IMR-90 (cell line): ENCODE measurements around the gene ACSL4. TPM values are rescaled to one million over a fixed set of nuclear protein-coding genes. Genes with fewer than 3 reads are reported as not detected.

Experiments
- ATAC-seq: fragments of 200-7000 bp; cut with Tn5 transposase; 2 replicates; pipeline ENCODE4 v1.9.1; 2020; ENCODE audit warnings: low read depth, mild to moderate bottlenecking, moderate library complexity
- BruUV-seq: library from RNA; stranded (reverse); fragments of 400-500 nt; replicated peaks from 2 replicates; lab custom pipeline; 2021; lab: Mats Ljungman, UMichigan
- CTCF ChIA-PET: fragments of 300-600 bp; formaldehyde crosslinking; extraction: SDS; loops from one replicate; lab custom pipeline; 2021; ENCODE audit warnings: antibody characterized with exemption; lab: Yijun Ruan, JAX
- POLR2A ChIA-PET: fragments of 300-600 bp; sonication (Branson Sonifier 250); formaldehyde crosslinking; loops from one replicate; lab custom pipeline; 2022; ENCODE audit warnings: antibody characterized with exemption; ENCODE audit not compliant: unreplicated experiment; lab: Charles Lee
- DNase-seq: peaks from one replicate; pipeline ENCODE4 v3.0.0; 2013
- H2AFZ ChIP-seq: replicated peaks from 2 replicates; pipeline ENCODE3; 2013; ENCODE audit warnings: low read length, mild to moderate bottlenecking; ENCODE audit not compliant: poor library complexity
- H2AK5ac ChIP-seq: 2 replicates; pipeline ENCODE4 v1.6.1; 2013; ENCODE audit warnings: low read depth, low read length, inconsistent platforms
- H2AK9ac ChIP-seq: replicated peaks from 2 replicates; pipeline ENCODE3; 2013; ENCODE audit warnings: mild to moderate bottlenecking, low read depth, low read length, moderate library complexity; ENCODE audit not compliant: poor library complexity
- H2BK120ac ChIP-seq: 2 replicates; pipeline ENCODE4 v1.6.1; 2013; ENCODE audit warnings: low read depth, low read length, inconsistent platforms
- H2BK15ac ChIP-seq: 3 replicates; pipeline ENCODE4 v1.6.1; 2013; ENCODE audit warnings: low read depth, low read length, inconsistent platforms
- H2BK20ac ChIP-seq: 2 replicates; pipeline ENCODE4 v1.6.1; 2013; ENCODE audit warnings: low read depth, mild to moderate bottlenecking, inconsistent platforms, low read length, moderate library complexity
- H2BK5ac ChIP-seq: 2 replicates; pipeline ENCODE4 v1.6.1; 2013; ENCODE audit warnings: mild to moderate bottlenecking, low read depth, low read length, inconsistent platforms; ENCODE audit not compliant: poor library complexity, severe bottlenecking
- H3K14ac ChIP-seq: replicated peaks from 2 replicates; pipeline ENCODE4 v1.6.1; 2013; ENCODE audit warnings: low read depth, low read length, inconsistent platforms
- H3K18ac ChIP-seq: 2 replicates; pipeline ENCODE4 v1.6.1; 2013; ENCODE audit warnings: low read depth, low read length, control low read depth
- H3K23ac ChIP-seq: 2 replicates; pipeline ENCODE4 v1.6.1; 2013; ENCODE audit warnings: low read depth, low read length, inconsistent platforms
- H3K27ac ChIP-seq: 2 replicates; pipeline ENCODE4 v1.5.1; 2013; ENCODE audit warnings: mild to moderate bottlenecking, control low read depth, low read length; ENCODE audit not compliant: insufficient read depth
- H3K27me3 ChIP-seq: 2 replicates; pipeline ENCODE4 v1.6.1; 2013; ENCODE audit warnings: low read length; ENCODE audit not compliant: control insufficient read depth, insufficient read depth
- H3K36me3 ChIP-seq: 2 replicates; pipeline ENCODE4 v1.6.1; 2013; ENCODE audit warnings: low read length, mixed read lengths; ENCODE audit not compliant: control insufficient read depth, insufficient read depth
- H3K4ac ChIP-seq: 2 replicates; pipeline ENCODE4 v1.6.1; 2013; ENCODE audit warnings: low read depth, low read length, inconsistent platforms
- H3K4me1 ChIP-seq: 2 replicates; pipeline ENCODE4 v1.6.1; 2013; ENCODE audit warnings: low read length, mixed read lengths; ENCODE audit not compliant: control insufficient read depth, insufficient read depth
- H3K4me2 ChIP-seq: 2 replicates; pipeline ENCODE4 v1.6.1; 2013; ENCODE audit warnings: low read depth, mild to moderate bottlenecking, control low read depth, low read length, moderate library complexity
- H3K4me3 ChIP-seq: 2 replicates; pipeline ENCODE4 v1.5.1; 2013; ENCODE audit warnings: low read depth, mild to moderate bottlenecking, control low read depth, low read length, moderate library complexity; ENCODE audit not compliant: insufficient read depth
- H3K56ac ChIP-seq: 2 replicates; pipeline ENCODE4 v1.6.1; 2013; ENCODE audit warnings: low read length, inconsistent platforms; ENCODE audit not compliant: insufficient read depth; ENCODE audit errors: extremely low read depth
- H3K79me1 ChIP-seq, 2 experiments: 2 replicates each; pipeline ENCODE4 v1.6.1; 2013; ENCODE audit warnings: low read length in 2 of 2, inconsistent platforms in 1 of 2, low read depth in 1 of 2
- H3K9ac ChIP-seq: 2 replicates; pipeline ENCODE4 v1.6.1; 2013; ENCODE audit warnings: low read depth, low read length, control low read depth
- H3K9me1 ChIP-seq: 2 replicates; pipeline ENCODE4 v1.6.1; 2013; ENCODE audit warnings: low read length, inconsistent platforms; ENCODE audit not compliant: insufficient read depth
- H3K9me3 ChIP-seq: 2 replicates; pipeline ENCODE4 v1.6.1; 2013; ENCODE audit warnings: low read length; ENCODE audit not compliant: control insufficient read depth, insufficient read depth
- H4K20me1 ChIP-seq: 2 replicates; pipeline ENCODE4 v1.6.1; 2013; ENCODE audit warnings: low read length, inconsistent platforms; ENCODE audit not compliant: insufficient read depth
- H4K5ac ChIP-seq: 2 replicates; pipeline ENCODE4 v1.6.1; 2013; ENCODE audit warnings: mild to moderate bottlenecking, low read depth, low read length, control low read depth
- H4K8ac ChIP-seq, 2 experiments: 2 replicates each; pipeline ENCODE4 v1.6.1; 2013; ENCODE audit warnings: low read depth in 2 of 2, low read length in 2 of 2, control low read depth in 1 of 2, inconsistent platforms in 1 of 2
- H4K91ac ChIP-seq: 2 replicates; pipeline ENCODE4 v1.6.1; 2013; ENCODE audit warnings: low read depth, low read length, inconsistent platforms; ENCODE audit not compliant: insufficient read depth
- BHLHE40 ChIP-seq: fragments of 150-350 bp; IDR thresholded peaks from 2 replicates; pipeline ENCODE4 v1.6.1; 2016; ENCODE audit warnings: mild to moderate bottlenecking, low read depth, low read length
- CEBPB ChIP-seq: IDR thresholded peaks from 2 replicates; pipeline ENCODE4 v1.6.1; 2012; ENCODE audit warnings: low read depth, low read length, improper control_type of control experiment
- CHD1 ChIP-seq: IDR thresholded peaks from 2 replicates; pipeline ENCODE4 v1.6.1; 2012; ENCODE audit warnings: low read depth, low read length, improper control_type of control experiment
- FOS ChIP-seq: fragments of 150-350 bp; IDR thresholded peaks from 2 replicates; pipeline ENCODE4 v1.6.1; 2016; ENCODE audit warnings: low read depth, low read length
- MAZ ChIP-seq: IDR thresholded peaks from 2 replicates; pipeline ENCODE4 v1.6.1; 2012; ENCODE audit warnings: low read depth, mild to moderate bottlenecking, low read length, improper control_type of control experiment, moderate library complexity, borderline replicate concordance
- MXI1 ChIP-seq: IDR thresholded peaks from 2 replicates; pipeline ENCODE4 v1.6.1; 2012; ENCODE audit warnings: low read depth, mild to moderate bottlenecking, low read length, moderate library complexity, borderline replicate concordance
- NFE2L2 ChIP-seq: fragments of 150-350 bp; IDR thresholded peaks from 2 replicates; pipeline ENCODE4 v1.6.1; 2016; ENCODE audit warnings: low read depth, mild to moderate bottlenecking, low read length
- POLR2A ChIP-seq: IDR thresholded peaks from 2 replicates; pipeline ENCODE4 v1.6.1; 2012; ENCODE audit warnings: mild to moderate bottlenecking, low read depth, low read length
- RAD21 ChIP-seq: IDR thresholded peaks from 2 replicates; pipeline ENCODE4 v1.6.1; 2012; ENCODE audit warnings: low read length, improper control_type of control experiment
- RCOR1 ChIP-seq: IDR thresholded peaks from 2 replicates; pipeline ENCODE4 v1.6.1; 2012; ENCODE audit warnings: mild to moderate bottlenecking, low read length, improper control_type of control experiment; ENCODE audit not compliant: insufficient replicate concordance
- RFX5 ChIP-seq: IDR thresholded peaks from 2 replicates; pipeline ENCODE4 v1.8.0; 2012; ENCODE audit warnings: low read depth, mild to moderate bottlenecking, low read length, moderate library complexity
- SMC3 ChIP-seq: fragments of 150-350 bp; IDR thresholded peaks from 2 replicates; pipeline ENCODE4 v1.6.1; 2016; ENCODE audit warnings: low read depth, mild to moderate bottlenecking, antibody characterized with exemption, low read length, moderate library complexity
- dilution Hi-C: fragments of 300-500 bp; cut with HindIII; formaldehyde crosslinking; loops from one replicate; pipeline ENCODE4 v1.14.3; 2018; ENCODE audit warnings: low sequenced_read_pairs; ENCODE audit not compliant: unreplicated experiment
- in situ Hi-C: fragments of 300-500 bp; cut with MboI; formaldehyde crosslinking; loops from 3 replicates; pipeline ENCODE4 v1.14.3; 2019; ENCODE audit warnings: low sequenced_read_pairs, inconsistent platforms, mixed read lengths
- intact Hi-C: fragments of 100-400 bp; cut with micrococcal nuclease; formaldehyde crosslinking; loops from 2 replicates; pipeline ENCODE4 v1.10.0; 2022
- polyA plus RNA-seq, 3 experiments: library from polyadenylated mRNA; depleted of rRNA; stranded (reverse); fragments of >200 nt; gene quantifications; 2 replicates each; pipeline ENCODE4 v1.2.3, GENCODE V29; 2012; ENCODE audit warnings: low replicate concordance in 1 of 3
- total RNA-seq: library from RNA; depleted of rRNA; stranded (reverse); fragments of >200 nt; gene quantifications from 2 replicates; pipeline ENCODE4 v1.2.3, GENCODE V29; 2012
- TF ChIP-seq, protein P1 (sequence below): fragments of 150-350 bp; IDR thresholded peaks from 2 replicates; pipeline ENCODE4 v1.6.1; 2017; ENCODE audit warnings: mild to moderate bottlenecking, antibody characterized with exemption, low read length, low read depth
- TF ChIP-seq, protein P2 (sequence below): conservative IDR thresholded peaks from 2 replicates; pipeline ENCODE4 v1.5.1; 2012; ENCODE audit warnings: mild to moderate bottlenecking, low read depth, low read length, improper control_type of control experiment
- TF ChIP-seq, protein P3 (sequence below): fragments of 150-350 bp; IDR thresholded peaks from 2 replicates; pipeline ENCODE4 v1.6.1; 2016; ENCODE audit warnings: low read depth, mild to moderate bottlenecking, low read length, moderate library complexity, borderline replicate concordance

The ACSL4 gene
- total and polyA plus RNA-seq, 2 of the 4 experiments (the other 2 are of a cell fraction), result 29.6 to 59.7 TPM

DNA sequence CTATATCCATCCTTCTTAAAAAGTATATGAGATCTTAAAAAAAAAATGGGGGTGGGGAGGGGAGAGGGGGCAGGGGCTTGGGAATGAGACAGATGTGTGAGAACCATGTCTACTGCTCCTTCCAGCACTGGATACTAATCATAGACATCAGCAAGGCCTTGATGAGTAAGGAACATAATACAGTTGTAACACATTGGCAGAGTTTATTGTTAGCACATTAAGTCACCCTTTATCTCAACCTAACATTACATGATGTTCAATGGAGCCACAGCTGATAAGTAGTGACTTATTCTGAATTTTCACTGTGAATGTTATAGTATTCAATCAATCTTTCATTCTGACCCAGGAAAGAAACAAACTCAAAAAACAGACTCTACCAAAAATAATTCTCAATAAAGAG lies 60.8 kb downstream of the ACSL4 start:
- Histone ChIP-seq H3K4me2 (no peak overlapping the region), H3K27ac (no peak overlapping the region), H3K18ac (no peak overlapping the region), H4K91ac (no peak overlapping the region), H2BK120ac (no peak overlapping the region), H3K14ac (no peak overlapping the region), H3K79me1 (no peaks in the 10 kb centered on the region; a peak in 2 of 4 replicates), H2BK5ac (no peak overlapping the region), H4K5ac (no peak overlapping the region), H3K9ac (no peak overlapping the region), H3K9me1 (no peaks in the 10 kb centered on the region), H2BK15ac (no peak overlapping the region), H3K4me3 (no peak overlapping the region), H3K4me1 (no peaks in the 10 kb centered on the region), H3K4ac (no peak overlapping the region), H4K8ac (no peak overlapping the region), H3K27me3 (no peaks in the 10 kb centered on the region), H3K9me3 (no peaks in the 10 kb centered on the region), H3K56ac (no peak overlapping the region), H2BK20ac (no peak overlapping the region), H2AFZ (no peak overlapping the region), H3K36me3 (peaks cover 16% of the 10 kb centered on the region), H2AK5ac (no peak overlapping the region), H2AK9ac (no peak overlapping the region), H3K23ac (no peak overlapping the region), H4K20me1 (no peaks in the 10 kb centered on the region; the same call in 1 of the 2 replicates)
- dilution Hi-C loops, result no loop called here
- TF ChIP-seq, protein P1, sequence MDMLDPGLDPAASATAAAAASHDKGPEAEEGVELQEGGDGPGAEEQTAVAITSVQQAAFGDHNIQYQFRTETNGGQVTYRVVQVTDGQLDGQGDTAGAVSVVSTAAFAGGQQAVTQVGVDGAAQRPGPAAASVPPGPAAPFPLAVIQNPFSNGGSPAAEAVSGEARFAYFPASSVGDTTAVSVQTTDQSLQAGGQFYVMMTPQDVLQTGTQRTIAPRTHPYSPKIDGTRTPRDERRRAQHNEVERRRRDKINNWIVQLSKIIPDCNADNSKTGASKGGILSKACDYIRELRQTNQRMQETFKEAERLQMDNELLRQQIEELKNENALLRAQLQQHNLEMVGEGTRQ, result no peak
- TF ChIP-seq NFE2L2 (no peak), RAD21 (no peak), CEBPB (no peak), SMC3 (no peak), RFX5 (no peak), MXI1 (no peak), BHLHE40 (no peak), CHD1 (no peak), MAZ (no peak), FOS (no peak), POLR2A (no peak), RCOR1 (no peak)
- TF ChIP-seq, protein P2, sequence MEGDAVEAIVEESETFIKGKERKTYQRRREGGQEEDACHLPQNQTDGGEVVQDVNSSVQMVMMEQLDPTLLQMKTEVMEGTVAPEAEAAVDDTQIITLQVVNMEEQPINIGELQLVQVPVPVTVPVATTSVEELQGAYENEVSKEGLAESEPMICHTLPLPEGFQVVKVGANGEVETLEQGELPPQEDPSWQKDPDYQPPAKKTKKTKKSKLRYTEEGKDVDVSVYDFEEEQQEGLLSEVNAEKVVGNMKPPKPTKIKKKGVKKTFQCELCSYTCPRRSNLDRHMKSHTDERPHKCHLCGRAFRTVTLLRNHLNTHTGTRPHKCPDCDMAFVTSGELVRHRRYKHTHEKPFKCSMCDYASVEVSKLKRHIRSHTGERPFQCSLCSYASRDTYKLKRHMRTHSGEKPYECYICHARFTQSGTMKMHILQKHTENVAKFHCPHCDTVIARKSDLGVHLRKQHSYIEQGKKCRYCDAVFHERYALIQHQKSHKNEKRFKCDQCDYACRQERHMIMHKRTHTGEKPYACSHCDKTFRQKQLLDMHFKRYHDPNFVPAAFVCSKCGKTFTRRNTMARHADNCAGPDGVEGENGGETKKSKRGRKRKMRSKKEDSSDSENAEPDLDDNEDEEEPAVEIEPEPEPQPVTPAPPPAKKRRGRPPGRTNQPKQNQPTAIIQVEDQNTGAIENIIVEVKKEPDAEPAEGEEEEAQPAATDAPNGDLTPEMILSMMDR, result no peak
- TF ChIP-seq, protein P3, sequence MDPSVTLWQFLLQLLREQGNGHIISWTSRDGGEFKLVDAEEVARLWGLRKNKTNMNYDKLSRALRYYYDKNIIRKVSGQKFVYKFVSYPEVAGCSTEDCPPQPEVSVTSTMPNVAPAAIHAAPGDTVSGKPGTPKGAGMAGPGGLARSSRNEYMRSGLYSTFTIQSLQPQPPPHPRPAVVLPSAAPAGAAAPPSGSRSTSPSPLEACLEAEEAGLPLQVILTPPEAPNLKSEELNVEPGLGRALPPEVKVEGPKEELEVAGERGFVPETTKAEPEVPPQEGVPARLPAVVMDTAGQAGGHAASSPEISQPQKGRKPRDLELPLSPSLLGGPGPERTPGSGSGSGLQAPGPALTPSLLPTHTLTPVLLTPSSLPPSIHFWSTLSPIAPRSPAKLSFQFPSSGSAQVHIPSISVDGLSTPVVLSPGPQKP, result no peak
- ChIA-PET POLR2A (no interaction called here), CTCF (no interaction called here)
- in situ Hi-C loops, result no loop called here
- no TSS peak for BruUV-seq
- intact Hi-C loops, result no loop called here
- DNase-seq (no peak), ATAC-seq (no peak)
